Measurements from ENCODE around the gene ZMAT5. TPM values are rescaled to one million over a fixed set of nuclear protein-coding genes. Genes with fewer than 3 reads are reported as not detected.

Gene ZMAT5
- total RNA-seq, 1 donor from 2014 or later = 22.6 TPM

DNA sequence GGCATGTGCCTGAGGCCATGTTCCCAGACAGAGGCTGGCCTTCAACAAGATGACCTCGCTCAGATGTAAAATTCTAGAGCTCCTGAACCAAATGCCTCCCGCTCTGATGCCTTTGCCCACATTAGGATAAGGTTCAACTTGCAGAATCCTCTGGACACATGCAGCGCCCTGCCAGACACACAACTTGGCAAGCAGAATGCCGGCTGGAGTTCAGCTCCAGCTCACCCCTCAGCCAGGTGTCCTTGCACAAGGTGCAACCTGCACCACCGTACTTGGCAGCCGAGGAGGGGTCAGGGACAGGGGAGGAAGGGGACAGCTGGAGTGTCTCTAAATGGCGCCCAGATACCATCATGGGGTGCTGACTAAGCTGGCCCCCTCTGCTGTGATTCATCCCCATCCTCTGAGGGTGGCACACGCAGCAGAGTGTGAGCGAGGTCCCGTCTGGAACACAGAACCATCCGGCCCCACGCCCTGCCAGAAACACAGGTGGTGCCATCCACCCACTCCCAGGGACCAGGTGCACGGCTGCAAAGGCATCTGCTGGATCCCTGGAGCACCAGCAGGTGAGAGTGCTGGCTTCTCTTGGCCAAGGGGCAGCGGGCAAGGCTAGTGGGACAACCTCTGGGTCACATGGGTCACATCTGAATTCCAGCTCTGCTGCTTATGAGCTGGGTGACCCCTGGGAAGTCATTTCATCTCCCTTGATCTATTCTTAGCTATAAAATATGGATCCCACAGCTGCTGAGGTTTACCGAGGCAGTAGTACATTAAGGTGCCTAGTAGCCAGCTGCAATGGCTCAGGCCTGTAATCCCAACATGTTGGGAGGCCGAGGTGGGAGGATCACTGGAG, 12.8 kb downstream of the ZMAT5 start:
- CTCF ChIA-PET = interaction anchor here (0.8 kb wide), 1 partner anchor 251 kb away, joined by 3 read pairs; no protein-coding TSS in a partner anchor
- Mint-ChIP-seq H3K4me1 (peaks cover 4% of the 10 kb centered on the region), H3K9me3 (no peaks in the 10 kb centered on the region), H3K27me3 (no peaks in the 10 kb centered on the region), H3K4me3 (no peak overlapping the region), H3K36me3 (ENCODE audit: low read depth) (peaks cover 8% of the 10 kb centered on the region), H3K27ac (no peak overlapping the region)
- ATAC-seq (ENCODE audit: low read depth) (no peak), DNase-seq (no peak)
- intact Hi-C loops (cut with micrococcal nuclease) = no loop called here
- TF ChIP-seq, protein P1, sequence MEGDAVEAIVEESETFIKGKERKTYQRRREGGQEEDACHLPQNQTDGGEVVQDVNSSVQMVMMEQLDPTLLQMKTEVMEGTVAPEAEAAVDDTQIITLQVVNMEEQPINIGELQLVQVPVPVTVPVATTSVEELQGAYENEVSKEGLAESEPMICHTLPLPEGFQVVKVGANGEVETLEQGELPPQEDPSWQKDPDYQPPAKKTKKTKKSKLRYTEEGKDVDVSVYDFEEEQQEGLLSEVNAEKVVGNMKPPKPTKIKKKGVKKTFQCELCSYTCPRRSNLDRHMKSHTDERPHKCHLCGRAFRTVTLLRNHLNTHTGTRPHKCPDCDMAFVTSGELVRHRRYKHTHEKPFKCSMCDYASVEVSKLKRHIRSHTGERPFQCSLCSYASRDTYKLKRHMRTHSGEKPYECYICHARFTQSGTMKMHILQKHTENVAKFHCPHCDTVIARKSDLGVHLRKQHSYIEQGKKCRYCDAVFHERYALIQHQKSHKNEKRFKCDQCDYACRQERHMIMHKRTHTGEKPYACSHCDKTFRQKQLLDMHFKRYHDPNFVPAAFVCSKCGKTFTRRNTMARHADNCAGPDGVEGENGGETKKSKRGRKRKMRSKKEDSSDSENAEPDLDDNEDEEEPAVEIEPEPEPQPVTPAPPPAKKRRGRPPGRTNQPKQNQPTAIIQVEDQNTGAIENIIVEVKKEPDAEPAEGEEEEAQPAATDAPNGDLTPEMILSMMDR (IDR thresholded peaks at IDR 0.05) = no peak
- POLR2A ChIA-PET = interaction anchor here (0.6 kb wide), 1 partner anchor 1693 kb away, joined by 3 read pairs; no protein-coding TSS in a partner anchor

DNA sequence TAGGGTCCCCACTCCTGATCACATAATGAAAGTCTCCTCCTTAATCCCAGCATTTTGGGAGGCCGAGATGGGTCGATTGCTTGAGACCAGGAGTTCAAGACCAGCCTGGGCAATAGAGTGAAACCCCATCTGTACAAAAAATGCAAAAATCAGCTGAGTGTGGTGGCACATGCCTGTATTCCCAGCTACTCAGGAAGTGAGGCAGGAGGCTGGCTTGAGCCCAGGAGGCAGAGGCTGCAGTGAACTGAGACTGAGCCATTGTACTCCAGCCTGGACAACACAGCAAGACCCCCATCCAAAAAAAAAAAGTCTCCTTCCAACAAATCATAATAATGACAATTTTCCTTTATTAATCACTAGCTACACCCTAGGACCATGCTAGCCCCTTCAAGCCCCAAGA, 15.1 kb downstream of the ZMAT5 start:
- POLR2A ChIA-PET = no interaction called here
- H3K36me3 Mint-ChIP-seq (ENCODE audit: low read depth) = peaks cover 24% of the 10 kb centered on the region
- H3K9me3 Mint-ChIP-seq = no peaks in the 10 kb centered on the region
- peaks cover 4% of the 10 kb centered on the region for H3K4me1 Mint-ChIP-seq
- DNase-seq (no peak), ATAC-seq (ENCODE audit: low read depth) (no peak)
- intact Hi-C loops (cut with micrococcal nuclease) = no loop called here
- H3K27ac Mint-ChIP-seq = no peak overlapping the region
- H3K27me3 Mint-ChIP-seq = no peaks in the 10 kb centered on the region
- CTCF ChIA-PET = no interaction called here
- no peak overlapping the region for H3K4me3 Mint-ChIP-seq
- TF ChIP-seq, protein P1 (IDR thresholded peaks at IDR 0.05) = no peak

DNA sequence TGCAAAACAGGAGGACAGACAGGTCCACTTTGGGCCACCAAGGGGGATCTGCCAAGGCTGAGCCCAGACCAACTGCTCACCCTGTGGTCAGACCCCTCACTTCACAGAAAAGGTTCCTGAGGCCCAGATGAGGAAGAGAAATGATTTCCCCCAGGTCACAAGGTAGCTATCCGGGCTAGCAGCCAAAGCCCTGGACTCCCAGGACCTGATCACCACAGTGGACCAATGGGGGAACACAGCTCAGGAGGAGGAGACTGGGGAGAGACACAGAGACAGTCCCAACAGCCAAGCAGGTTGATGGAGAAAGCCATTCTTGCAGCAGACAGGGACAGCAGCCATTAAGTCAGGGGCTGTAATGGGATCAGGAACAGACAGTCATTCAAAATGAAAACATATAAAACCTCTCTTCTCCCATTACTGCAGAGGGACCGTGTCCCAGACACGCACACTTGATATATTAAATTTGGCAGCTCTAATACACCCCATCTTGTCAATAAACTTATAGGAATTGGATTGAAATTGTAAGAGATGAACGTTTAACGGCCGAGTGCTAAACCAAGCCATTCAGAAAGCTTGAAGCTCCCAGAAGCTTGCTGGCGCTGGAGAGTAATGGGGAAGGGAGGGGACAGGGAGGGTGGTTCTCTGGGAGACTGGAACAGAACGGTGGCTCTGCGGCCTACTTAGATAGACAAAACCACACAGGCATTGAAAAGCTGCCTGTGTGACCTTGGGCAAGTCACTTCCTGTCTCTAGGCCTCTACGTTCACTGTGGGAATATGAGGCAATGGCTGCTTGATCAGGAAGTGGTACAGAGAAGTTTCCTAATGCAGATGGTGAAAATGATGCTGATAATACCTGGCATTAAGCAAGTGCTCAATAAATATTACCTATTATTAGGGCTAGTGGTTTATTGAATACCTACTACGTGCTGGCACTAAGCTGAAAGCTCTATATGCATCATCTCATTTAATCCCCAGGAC, 16.0 kb downstream of the ZMAT5 start:
- TF ChIP-seq, protein P1 (IDR thresholded peaks at IDR 0.05) = no peak
- no peaks in the 10 kb centered on the region for H3K27me3 Mint-ChIP-seq
- ATAC-seq (ENCODE audit: low read depth) (no peak), DNase-seq (no peak)
- POLR2A ChIA-PET = no interaction called here
- peaks cover 30% of the 10 kb centered on the region for H3K36me3 Mint-ChIP-seq (ENCODE audit: low read depth)
- CTCF ChIA-PET = no interaction called here
- no peak overlapping the region for H3K27ac Mint-ChIP-seq
- H3K4me3 Mint-ChIP-seq = no peak overlapping the region
- intact Hi-C loops (cut with micrococcal nuclease) = no loop called here
- peaks cover 4% of the 10 kb centered on the region for H3K4me1 Mint-ChIP-seq
- H3K9me3 Mint-ChIP-seq = no peaks in the 10 kb centered on the region

DNA sequence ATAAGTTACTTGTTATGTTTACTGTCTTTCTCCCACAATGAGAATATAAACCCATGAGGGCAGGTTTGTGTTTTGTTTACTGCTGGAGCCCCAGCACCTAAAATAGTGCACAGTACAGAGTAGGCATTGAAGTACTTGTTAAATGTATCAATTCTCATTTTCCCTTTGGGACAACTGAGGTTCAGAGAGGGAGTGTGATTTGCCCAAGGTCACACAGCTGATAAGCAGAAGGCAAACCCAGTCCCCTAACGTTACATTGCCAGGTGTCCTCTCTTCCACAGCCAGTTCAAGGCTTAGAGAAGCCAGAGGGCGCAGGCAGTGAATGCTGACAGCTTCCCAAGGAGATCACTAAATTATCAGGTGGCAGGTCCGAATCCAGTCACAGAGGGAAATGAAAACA, 16.8 kb downstream of the ZMAT5 start:
- ChIA-PET CTCF (no interaction called here), POLR2A (no interaction called here)
- Mint-ChIP-seq H3K9me3 (no peaks in the 10 kb centered on the region), H3K27me3 (no peaks in the 10 kb centered on the region), H3K4me1 (peaks cover 1% of the 10 kb centered on the region), H3K4me3 (no peak overlapping the region), H3K36me3 (ENCODE audit: low read depth) (peaks cover 35% of the 10 kb centered on the region), H3K27ac (no peak overlapping the region)
- TF ChIP-seq, protein P1 (IDR thresholded peaks at IDR 0.05) = no peak
- no peak for DNase-seq
- ATAC-seq (ENCODE audit: low read depth) = no peak
- intact Hi-C loops (cut with micrococcal nuclease) = no loop called here

Data from activated B cell treated with CpG ODN at 0.5 μM for 24 hours (primary cell).